Right renal cortex interstitium (tissue), 3 donors: Measurements from ENCODE around the gene OSBPL1A. TPM values are rescaled to one million over a fixed set of nuclear protein-coding genes. Genes with fewer than 3 reads are reported as not detected.

Experiments used
- DNase-seq, 3 donors: peaks; one replicate each; pipeline ENCODE4 v3.0.0-alpha.2; 2013; ENCODE audit warnings: low read depth in 3 of 3, low spot score in 2 of 3
- polyA plus RNA-seq, 3 donors: library from polyadenylated mRNA; unstranded; fragments of 120-200 nt; gene quantifications; one replicate each; pipeline ENCODE4 v1.2.1, GENCODE V29; 2013; ENCODE audit not compliant: insufficient read length in 3 of 3

OSBPL1A gene
- polyA plus RNA-seq, 3 donors: 49.2 to 61.3 (median 54.0) TPM

- DNase-seq: no peak
Observed at GRCh38 chr18:24230766-24231165, 166.9 kb downstream of the OSBPL1A start.

GRCh38 chr18:24228667-24229041 is 169.0 kb downstream of the OSBPL1A start:
- DNase-seq: no peak

GRCh38 chr18:24227977-24228666 is 169.5 kb downstream of the OSBPL1A start:
- DNase-seq: no peak

- no peak for DNase-seq
Observed at GRCh38 chr18:24220318-24220688, 177.3 kb downstream of the OSBPL1A start.

- no peak for DNase-seq
Observed at GRCh38 chr18:24219561-24220317, 177.9 kb downstream of the OSBPL1A start.

GRCh38 chr18:24214913-24215312 is 182.7 kb downstream of the OSBPL1A start:
- DNase-seq: no peak

GRCh38 chr18:24214144-24214543 is 183.5 kb downstream of the OSBPL1A start:
- no peak for DNase-seq

GRCh38 chr18:24212939-24213338 is 184.7 kb downstream of the OSBPL1A start:
- no peak for DNase-seq

- DNase-seq: no peak
Observed at GRCh38 chr18:24209558-24209957, 188.1 kb downstream of the OSBPL1A start.

- DNase-seq: no peak
Observed at GRCh38 chr18:24208270-24209035, 189.2 kb downstream of the OSBPL1A start.

- DNase-seq: no peak
Observed at GRCh38 chr18:24204904-24205303, 192.7 kb downstream of the OSBPL1A start.

- DNase-seq: no peak
Observed at GRCh38 chr18:24201699-24202687, 195.6 kb downstream of the OSBPL1A start.

- DNase-seq: no peak
Observed at GRCh38 chr18:24200494-24201290, 196.9 kb downstream of the OSBPL1A start.

- no peak for DNase-seq
Observed at GRCh38 chr18:24199372-24199962, 198.2 kb downstream of the OSBPL1A start.

GRCh38 chr18:24198461-24198860 is 199.2 kb downstream of the OSBPL1A start:
- no peak for DNase-seq

GRCh38 chr18:24197412-24197811 is 200.2 kb downstream of the OSBPL1A start:
- DNase-seq: no peak

GRCh38 chr18:24196764-24197163 is 200.9 kb downstream of the OSBPL1A start:
- DNase-seq: no peak

GRCh38 chr18:24195296-24196053 is 202.1 kb downstream of the OSBPL1A start:
- no peak for DNase-seq
